PC-3 (cell line): ENCODE data around the gene RWDD3. TPM values are rescaled to one million over a fixed set of nuclear protein-coding genes. Genes with fewer than 3 reads are reported as not detected.

Source experiments
- ATAC-seq: fragments of 200-7000 bp; cut with Tn5 transposase; 2 replicates; pipeline ENCODE4 v1.9.1; 2020; ENCODE audit warnings: mild to moderate bottlenecking, moderate library complexity
- Bru-seq: library from RNA; stranded (reverse); fragments of 400-500 nt; gene quantifications from one replicate; lab custom pipeline; 2021; lab: Mats Ljungman, UMichigan
- BruChase-seq, 2 experiments: library from RNA; stranded (reverse); fragments of 400-500 nt; gene quantifications; one replicate each; lab custom pipeline; 2021; lab: Mats Ljungman, UMichigan
- BruUV-seq: library from RNA; stranded (reverse); fragments of 400-500 nt; replicated peaks from 2 replicates; lab custom pipeline; 2021; lab: Mats Ljungman, UMichigan
- CTCF ChIA-PET: fragments of 300-600 bp; sonication (Branson Sonifier 250); formaldehyde crosslinking; loops from one replicate; lab custom pipeline; 2022; ENCODE audit warnings: antibody characterized with exemption; lab: Charles Lee
- POLR2A ChIA-PET: fragments of 300-600 bp; sonication (Branson Sonifier 250); formaldehyde crosslinking; loops from one replicate; lab custom pipeline; 2022; ENCODE audit warnings: antibody characterized with exemption; ENCODE audit not compliant: unreplicated experiment; lab: Charles Lee
- DNase-seq: peaks from one replicate; pipeline ENCODE4 v3.0.0-alpha.2; 2015
- H2AFZ ChIP-seq: fragments of 300-600 bp; sonication (generic); 2 replicates; pipeline ENCODE4 v1.6.0; 2016; ENCODE audit warnings: antibody characterized with exemption, low read length
- H3F3A ChIP-seq: fragments of 300-600 bp; sonication (generic); one replicate; pipeline ENCODE4 v1.6.0; 2017; ENCODE audit warnings: antibody characterized with exemption, low read length, control low read depth, mild to moderate bottlenecking; ENCODE audit not compliant: unreplicated experiment
- H3K27ac ChIP-seq: fragments of 300-600 bp; sonication (generic); 2 replicates; pipeline ENCODE4 v1.5.1; 2016; ENCODE audit warnings: mild to moderate bottlenecking, low read length
- H3K27me3 ChIP-seq: fragments of 300-600 bp; sonication (generic); 2 replicates; pipeline ENCODE4 v1.6.1; 2016; ENCODE audit warnings: low read length, mixed read lengths
- H3K36me3 ChIP-seq: fragments of 300-600 bp; sonication (generic); 2 replicates; pipeline ENCODE4 v1.6.1; 2016; ENCODE audit warnings: low read depth, mixed run types, low read length, mixed read lengths
- H3K4me1 ChIP-seq: fragments of 300-600 bp; sonication (generic); 2 replicates; pipeline ENCODE4 v1.5.1; 2016; ENCODE audit warnings: low read length; ENCODE audit not compliant: insufficient read depth
- H3K4me2 ChIP-seq: fragments of 300-600 bp; sonication (generic); 2 replicates; pipeline ENCODE4 v1.6.0; 2016; ENCODE audit warnings: low read length
- H3K4me3 ChIP-seq: fragments of 300-600 bp; sonication (generic); 2 replicates; pipeline ENCODE4 v1.5.1; 2016; ENCODE audit warnings: mild to moderate bottlenecking, low read length, mixed read lengths
- H3K79me2 ChIP-seq: fragments of 300-600 bp; sonication (generic); 2 replicates; pipeline ENCODE4 v1.6.1; 2017; ENCODE audit warnings: low read length, mixed read lengths
- H3K9ac ChIP-seq: fragments of 300-600 bp; sonication (generic); 2 replicates; pipeline ENCODE4 v1.6.0; 2016; ENCODE audit warnings: mild to moderate bottlenecking, low read length
- H3K9me2 ChIP-seq: fragments of 300-600 bp; sonication (generic); replicated peaks from 2 replicates; pipeline ENCODE4 v1.6.1; 2016; ENCODE audit warnings: mixed run types, low read length, mixed read lengths
- H3K9me3 ChIP-seq: fragments of 300-600 bp; sonication (generic); 2 replicates; pipeline ENCODE4 v1.6.1; 2016; ENCODE audit warnings: low read length, mixed read lengths
- H4K20me1 ChIP-seq: fragments of 300-600 bp; sonication (generic); 2 replicates; pipeline ENCODE4 v1.6.1; 2016; ENCODE audit warnings: low read length, mixed read lengths
- EZH2 ChIP-seq: fragments of 300-600 bp; sonication (generic); IDR thresholded peaks from one replicate; pipeline ENCODE4 v1.6.1; 2017; ENCODE audit warnings: antibody characterized with exemption, mild to moderate bottlenecking, low read length; ENCODE audit not compliant: unreplicated experiment
- EZH2phosphoT487 ChIP-seq: fragments of 300-600 bp; sonication (generic); IDR thresholded peaks from 2 replicates; pipeline ENCODE4 v1.6.1; 2018; ENCODE audit warnings: mild to moderate bottlenecking, antibody characterized with exemption, low read length, borderline replicate concordance
- intact Hi-C: fragments of 100-400 bp; cut with micrococcal nuclease; formaldehyde crosslinking; loops from 2 replicates; pipeline ENCODE4 v1.9.0; 2023
- long read RNA-seq: library from polyadenylated mRNA; unstranded; transcript quantifications from one replicate; pipeline ENCODE4 v2.0.0, GENCODE V29; 2021; ENCODE audit not compliant: unreplicated experiment
- total RNA-seq: library from RNA; depleted of rRNA; stranded (reverse); fragments of >200 nt; gene quantifications from 2 replicates; pipeline ENCODE4 v1.2.3, GENCODE V29; 2014; rRNA removed
- TF ChIP-seq, protein P1 (sequence below): fragments of 300-600 bp; sonication (generic); conservative IDR thresholded peaks from 2 replicates; pipeline ENCODE4 v1.5.1; 2017; ENCODE audit warnings: antibody characterized with exemption, low read depth, mild to moderate bottlenecking, low read length

RWDD3 gene
- total RNA-seq, result 10.3 and 10.4 TPM in 2 replicates
- percentile 77 among the genes with signal in this experiment for Bru-seq, nascent RNA
- percentile 91 among the genes with signal in this experiment for BruChase-seq, experiment 1, labeled RNA remaining after a 6-hour chase
- BruChase-seq, experiment 2, labeled RNA remaining after a 2-hour chase, result percentile 92 among the genes with signal in this experiment
- long read RNA-seq, transcript RWDD3-202 (4 exons, 1,235 nt), result major isoform, 6 of 39 reads
- long read RNA-seq, partial matches to known transcripts, result 12 of 39 reads
- long read RNA-seq, other reads (novel, unspliced or antisense), result 15 of 39 reads

GRCh38 chr1:95233737-95234500 lies at the start of gene RWDD3:
Gene RWDD3, plus strand, starts transcription at chr1:95234210. Its CDS starts 21 bp downstream, at chr1:95234231.
- no peaks in the 10 kb centered on the region for H4K20me1 ChIP-seq
- H3K9ac ChIP-seq, result peak within 1 kb of the TSS; percentile 86
- TF ChIP-seq, protein P1, sequence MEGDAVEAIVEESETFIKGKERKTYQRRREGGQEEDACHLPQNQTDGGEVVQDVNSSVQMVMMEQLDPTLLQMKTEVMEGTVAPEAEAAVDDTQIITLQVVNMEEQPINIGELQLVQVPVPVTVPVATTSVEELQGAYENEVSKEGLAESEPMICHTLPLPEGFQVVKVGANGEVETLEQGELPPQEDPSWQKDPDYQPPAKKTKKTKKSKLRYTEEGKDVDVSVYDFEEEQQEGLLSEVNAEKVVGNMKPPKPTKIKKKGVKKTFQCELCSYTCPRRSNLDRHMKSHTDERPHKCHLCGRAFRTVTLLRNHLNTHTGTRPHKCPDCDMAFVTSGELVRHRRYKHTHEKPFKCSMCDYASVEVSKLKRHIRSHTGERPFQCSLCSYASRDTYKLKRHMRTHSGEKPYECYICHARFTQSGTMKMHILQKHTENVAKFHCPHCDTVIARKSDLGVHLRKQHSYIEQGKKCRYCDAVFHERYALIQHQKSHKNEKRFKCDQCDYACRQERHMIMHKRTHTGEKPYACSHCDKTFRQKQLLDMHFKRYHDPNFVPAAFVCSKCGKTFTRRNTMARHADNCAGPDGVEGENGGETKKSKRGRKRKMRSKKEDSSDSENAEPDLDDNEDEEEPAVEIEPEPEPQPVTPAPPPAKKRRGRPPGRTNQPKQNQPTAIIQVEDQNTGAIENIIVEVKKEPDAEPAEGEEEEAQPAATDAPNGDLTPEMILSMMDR, result peak; percentile 75
- TF ChIP-seq EZH2phosphoT487, result no peak
- H3K27me3 ChIP-seq, result no peaks in the 10 kb centered on the region
- peak within 1 kb of the TSS; percentile 94 for H3K4me3 ChIP-seq
- no peaks in the 10 kb centered on the region for H3K36me3 ChIP-seq
- CTCF ChIA-PET, result interaction anchor here (0.6 to 2.0 kb wide), 24 partner anchors 10 to 379 kb away, joined by 3 to 51 read pairs (median 5); partner anchors contain the start of genes ALG14 and TLCD4
- H3K9me2 ChIP-seq, result no peaks in the 10 kb centered on the region
- no peaks in the 10 kb centered on the region for H3F3A ChIP-seq
- H3K4me1 ChIP-seq, result peaks cover 28% of the 10 kb centered on the region
- H3K9me3 ChIP-seq, result no peaks in the 10 kb centered on the region
- intact Hi-C loops, result loop anchor here (1.0 to 5.0 kb wide), 7 partner anchors 23 to 380 kb away; no protein-coding TSS in a partner anchor
- POLR2A ChIA-PET, result interaction anchor here (0.7 to 1.6 kb wide), 6 partner anchors 10 to 379 kb away, joined by 4 to 33 read pairs (median 7); partner anchors contain the start of genes ALG14 and TLCD4
- peak within 1 kb of the TSS; percentile 21; the same call in 1 of the 2 replicates for H3K27ac ChIP-seq
- peak within 1 kb of the TSS; percentile 92 for H2AFZ ChIP-seq
- ATAC-seq (peak; percentile 92), DNase-seq (peak; percentile 95)
- H3K79me2 ChIP-seq, result peaks cover 35% of the 10 kb centered on the region
- peak within 1 kb of the TSS; percentile 88 for H3K4me2 ChIP-seq
- BruUV-seq, result no TSS peak

GRCh38 chr1:95186149-95186548 lies 47.9 kb upstream of the RWDD3 start:
- Histone ChIP-seq H3K9me3 (no peaks in the 10 kb centered on the region), H3K79me2 (no peaks in the 10 kb centered on the region), H2AFZ (no peak overlapping the region), H4K20me1 (no peaks in the 10 kb centered on the region), H3K9ac (no peak overlapping the region), H3K4me3 (no peak overlapping the region), H3K36me3 (no peaks in the 10 kb centered on the region), H3K4me2 (no peak overlapping the region), H3K27ac (no peak overlapping the region), H3K9me2 (no peaks in the 10 kb centered on the region), H3K4me1 (no peaks in the 10 kb centered on the region), H3K27me3 (no peaks in the 10 kb centered on the region), H3F3A (no peaks in the 10 kb centered on the region)
- POLR2A ChIA-PET, result no interaction called here
- TF ChIP-seq, protein P1, result no peak
- TF ChIP-seq EZH2 (no peak), EZH2phosphoT487 (no peak)
- CTCF ChIA-PET, result no interaction called here
- intact Hi-C loops, result no loop called here
- BruUV-seq, result no TSS peak
- DNase-seq (no peak), ATAC-seq (no peak)
